GM18861 (cell line): ENCODE measurements around the gene ANKS4B.
A peak's percentile ranks its signal among the peaks of the same experiment; 100 is the strongest.
"Not testable (repeated sequence)": the region's sequence is repeated elsewhere in the genome, so short reads cannot be mapped to it uniquely, and the experiment has no call there.

Source experiments
- ATAC-seq: cut with Tn5 transposase; IDR thresholded peaks from one replicate; pipeline ENCODE4 v1.9.1; 2021; ENCODE audit not compliant: unreplicated experiment

ANKS4B gene

GRCh38 chr16:21262779-21263639 is 29.5 kb downstream of the ANKS4B start:
- ATAC-seq = no peak

GRCh38 chr16:21263640-21264570 is 30.4 kb downstream of the ANKS4B start:
- peak; percentile 83 for ATAC-seq

DNA sequence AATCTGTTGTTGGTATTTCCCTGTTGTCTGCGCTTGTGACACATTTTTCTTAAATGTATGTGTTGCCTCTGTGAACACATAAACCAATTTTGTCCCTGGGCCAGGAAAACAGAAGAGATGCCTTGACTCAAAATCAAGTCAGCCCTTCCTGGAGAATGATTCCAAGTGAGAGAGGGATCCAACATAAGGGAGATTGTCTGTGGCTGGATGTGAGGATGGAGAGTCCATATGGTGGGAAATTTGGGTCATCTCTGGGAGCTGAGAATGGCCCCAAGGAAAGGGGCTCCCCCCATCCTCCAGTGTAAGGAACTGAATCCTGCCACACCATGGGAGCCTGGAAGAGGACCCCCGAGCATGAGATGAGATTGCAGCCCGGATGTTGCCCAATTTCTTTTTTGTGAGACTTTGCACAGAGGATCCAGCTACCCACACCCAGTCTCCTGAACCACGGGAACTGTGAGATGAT is 31.1 kb downstream of the ANKS4B start:
- ATAC-seq = no peak

DNA sequence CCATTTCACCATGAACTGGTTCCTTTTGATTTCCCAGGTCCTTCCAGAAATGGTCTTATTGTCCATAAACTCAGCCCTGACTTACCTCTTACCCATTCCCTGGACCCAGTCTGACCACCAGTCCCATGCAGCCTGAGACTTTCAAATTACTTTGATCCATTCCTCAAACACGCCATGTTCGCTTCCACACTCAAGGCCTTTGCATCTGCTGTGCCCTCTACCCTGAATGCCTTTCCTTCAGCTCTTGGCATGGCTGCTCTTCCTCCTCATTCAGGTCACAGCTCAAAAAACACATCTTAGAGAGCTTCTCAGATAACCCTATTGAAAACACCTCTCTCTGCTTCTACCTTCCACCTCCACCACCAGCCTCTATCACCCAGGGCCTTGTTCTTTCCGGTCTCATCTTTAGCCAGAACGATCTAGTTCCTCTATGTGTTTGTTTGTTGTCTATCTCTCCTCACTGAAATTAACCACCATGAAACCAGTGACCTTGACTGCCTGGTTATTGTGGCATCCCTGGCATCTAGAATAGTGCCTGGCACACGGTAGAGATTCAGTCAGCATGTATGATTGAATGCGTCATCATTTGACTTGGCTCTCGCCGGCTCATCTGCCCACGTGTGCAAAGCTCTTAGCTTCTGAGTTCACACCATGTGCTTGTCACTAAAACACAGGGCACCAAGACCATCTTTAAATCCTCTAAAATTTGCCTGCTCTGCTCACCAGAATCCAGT is 31.8 kb downstream of the ANKS4B start:
- no peak for ATAC-seq

DNA sequence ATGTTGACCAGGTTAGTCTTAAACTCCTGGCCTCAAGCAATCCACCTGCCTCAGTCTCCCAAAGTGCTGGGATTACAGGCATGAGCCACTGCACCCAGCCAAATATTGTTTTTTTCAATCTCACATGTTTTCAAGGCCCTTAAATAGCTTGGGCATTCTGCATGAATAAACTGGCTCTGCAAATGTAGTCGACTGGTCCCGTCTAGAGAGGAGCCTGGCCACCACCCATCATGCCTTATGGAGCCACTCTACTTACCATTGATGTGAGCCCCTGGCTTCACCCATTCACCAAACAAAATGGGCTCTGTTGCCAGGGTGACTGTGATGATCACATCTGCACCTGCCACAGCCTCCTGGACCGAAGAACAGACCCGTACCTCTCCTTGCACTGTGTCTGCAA is 33.8 kb downstream of the ANKS4B start:
- no peak for ATAC-seq

GRCh38 chr16:21268236-21268635 is 34.7 kb downstream of the ANKS4B start:
- no peak for ATAC-seq

GRCh38 chr16:21272253-21272652 is 38.8 kb downstream of the ANKS4B start:
- ATAC-seq = no peak

- ATAC-seq = not testable (repeated sequence)
Measured at GRCh38 chr16:21272763-21273162, 39.3 kb downstream of the ANKS4B start.

- peak; percentile 48 for ATAC-seq
Measured at GRCh38 chr16:21274172-21274726, 40.8 kb downstream of the ANKS4B start.

- no peak for ATAC-seq
Measured at GRCh38 chr16:21275529-21275928, 42.0 kb downstream of the ANKS4B start.

GRCh38 chr16:21276090-21276489 is 42.6 kb downstream of the ANKS4B start:
- no peak for ATAC-seq

- no peak for ATAC-seq
Measured at GRCh38 chr16:21277045-21277926, 43.8 kb downstream of the ANKS4B start.

- ATAC-seq = peak; percentile 52
Measured at GRCh38 chr16:21277927-21278706, 44.6 kb downstream of the ANKS4B start, which contains the start of gene CRYM. Gene CRYM (minus strand): TSS chr16:21278290. CDS start chr16:21278251, 39 bp downstream.

GRCh38 chr16:21279501-21279900 is 46.0 kb downstream of the ANKS4B start:
- no peak for ATAC-seq

DNA sequence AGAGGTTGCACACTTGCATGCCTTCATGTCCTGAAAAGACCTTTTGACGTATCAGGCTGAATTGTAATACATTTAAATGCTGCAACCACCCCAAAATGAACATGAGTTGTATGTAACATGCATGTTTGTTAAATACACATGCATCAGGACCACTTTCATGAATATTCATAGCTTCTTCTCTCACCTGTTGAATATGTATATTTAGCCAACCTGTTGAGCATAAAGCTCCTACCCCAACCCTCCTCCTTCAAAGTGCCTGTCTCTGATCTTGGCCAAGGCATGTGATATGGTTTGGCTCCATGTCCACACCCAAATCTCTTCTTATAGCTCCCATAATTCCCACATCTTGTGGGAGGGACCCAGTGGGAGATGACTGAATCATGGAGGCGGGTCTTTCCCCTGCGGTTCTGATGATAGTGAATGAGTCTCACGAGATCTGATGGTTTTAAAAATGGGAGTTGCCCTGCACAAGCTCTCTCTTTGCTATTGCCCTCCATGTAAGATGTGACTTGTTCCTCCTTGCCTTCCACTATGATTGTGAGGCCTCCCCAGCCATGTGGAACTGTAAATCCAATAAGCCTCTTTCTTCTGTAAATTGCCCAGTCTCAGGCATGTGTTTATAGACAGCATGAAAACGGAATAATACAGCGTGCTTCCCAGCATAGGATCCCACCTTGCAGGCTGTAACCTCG is 48.3 kb downstream of the ANKS4B start:
- no peak for ATAC-seq

DNA sequence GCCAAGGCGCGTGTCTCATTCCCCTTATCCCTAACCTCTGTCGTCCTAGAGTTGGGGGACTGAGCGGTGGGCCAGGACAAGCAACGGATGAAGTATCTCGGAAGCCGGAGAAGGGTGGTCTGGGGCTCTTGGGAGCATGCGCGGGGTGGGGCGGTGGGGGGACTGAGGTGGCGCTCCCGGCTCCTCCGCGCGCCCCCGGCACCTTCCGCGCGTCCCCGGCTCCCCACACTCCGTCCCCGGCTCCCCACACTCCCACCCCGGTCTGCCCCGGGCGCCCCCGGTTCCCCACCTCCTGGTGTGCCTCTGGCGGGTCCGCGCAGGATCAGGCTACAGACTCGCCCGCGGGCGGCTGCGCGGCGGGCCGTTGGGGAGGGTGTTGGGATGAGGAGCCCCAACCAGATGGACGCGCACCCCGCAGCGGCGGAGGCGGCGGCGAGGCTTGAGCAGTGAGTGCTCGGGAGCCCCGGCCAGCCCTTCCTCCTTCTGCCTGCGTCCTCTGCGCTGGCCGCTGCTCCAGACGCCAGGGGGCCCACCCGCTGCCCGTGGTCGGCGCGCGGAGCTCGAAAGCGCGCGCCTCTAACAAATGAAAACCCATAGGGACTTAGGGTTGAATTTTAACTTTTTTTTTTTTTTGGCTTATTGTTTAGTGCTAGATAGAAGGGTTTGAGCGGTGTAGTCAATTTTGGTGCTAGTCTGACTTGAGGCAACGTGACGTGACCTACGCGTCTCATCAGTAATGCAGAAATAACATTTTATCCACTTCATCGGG is 50.2 kb downstream of the ANKS4B start:
- ATAC-seq = no peak

DNA sequence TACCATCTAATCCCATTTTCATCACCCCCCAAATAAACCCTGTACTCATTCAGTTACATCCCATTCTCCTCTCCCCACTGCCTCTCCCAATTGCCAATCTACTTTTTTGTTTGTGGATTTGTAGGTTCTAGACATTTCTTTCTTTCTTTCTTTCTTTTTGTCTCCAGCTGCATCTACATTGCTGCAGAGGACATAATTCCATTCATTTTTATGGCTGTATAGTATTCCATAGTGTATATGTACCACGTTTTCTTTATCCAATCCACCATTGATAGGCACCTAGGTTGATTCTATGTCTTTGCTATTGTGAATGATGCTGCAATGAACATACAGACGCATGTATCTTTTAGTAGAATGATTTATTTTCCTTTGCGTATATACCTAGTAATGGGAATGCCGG is 50.9 kb downstream of the ANKS4B start:
- ATAC-seq = no peak
